Activated effector memory CD4-positive, alpha-beta T cell treated with anti-CD3 and anti-CD28 coated beads, Interleukin-2, amount 50 U/mL, for 16 hours (primary cell): Measurements from ENCODE around the gene GPC2.
"Not testable (repeated sequence)": the region's sequence is repeated elsewhere in the genome, so short reads cannot be mapped to it uniquely, and the experiment has no call there.

ENCODE experiments used
- DNase-seq: peaks from one replicate; pipeline ENCODE4 v3.0.0-alpha.2; 2020

The GPC2 gene

DNA sequence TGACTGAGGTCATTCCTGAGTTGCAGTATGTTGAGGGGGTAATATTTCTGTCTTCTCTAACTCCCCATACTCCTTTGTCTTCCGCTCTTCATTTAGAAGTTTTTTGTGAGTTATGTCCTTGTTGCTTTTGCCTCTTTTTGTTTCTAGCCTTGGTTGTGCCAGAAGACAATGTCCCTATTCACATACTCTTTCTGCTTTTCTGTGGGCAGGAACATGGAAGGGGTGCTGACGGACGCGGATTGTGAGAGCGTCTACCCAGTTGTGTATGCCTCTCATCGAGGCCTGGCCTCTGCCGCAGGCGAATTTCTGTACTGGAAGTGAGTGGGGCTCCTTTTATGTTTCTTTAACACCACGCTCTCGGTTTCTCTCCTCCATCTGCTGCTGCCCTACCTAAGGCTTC is 21.1 kb upstream of the GPC2 start:
- no peak for DNase-seq

- DNase-seq: not testable (repeated sequence)
Observed at GRCh38 chr7:100195901-100196322, 18.7 kb upstream of the GPC2 start.

DNA sequence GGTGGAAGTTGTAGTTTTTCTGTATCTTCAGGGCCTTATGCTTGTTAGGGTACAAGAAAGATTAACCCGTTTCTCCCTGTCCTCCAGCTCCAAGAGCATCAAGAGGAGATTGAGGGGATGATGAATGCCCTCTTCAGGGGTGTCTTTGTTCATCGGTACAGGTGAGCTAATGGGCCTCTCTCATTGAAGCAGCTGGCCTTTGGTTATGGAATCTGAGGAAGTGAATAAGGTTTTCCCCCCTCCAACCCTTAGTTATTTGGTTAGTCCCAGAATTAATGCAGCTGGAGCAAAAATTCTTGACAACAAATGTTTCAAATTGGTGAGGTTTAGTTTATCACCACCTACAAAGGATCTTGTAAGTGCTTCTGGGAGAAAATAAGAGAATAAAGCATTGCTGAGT is 18.0 kb upstream of the GPC2 start:
- DNase-seq: no peak

- DNase-seq: no peak
Observed at GRCh38 chr7:100192969-100193368, 15.8 kb upstream of the GPC2 start.

DNA sequence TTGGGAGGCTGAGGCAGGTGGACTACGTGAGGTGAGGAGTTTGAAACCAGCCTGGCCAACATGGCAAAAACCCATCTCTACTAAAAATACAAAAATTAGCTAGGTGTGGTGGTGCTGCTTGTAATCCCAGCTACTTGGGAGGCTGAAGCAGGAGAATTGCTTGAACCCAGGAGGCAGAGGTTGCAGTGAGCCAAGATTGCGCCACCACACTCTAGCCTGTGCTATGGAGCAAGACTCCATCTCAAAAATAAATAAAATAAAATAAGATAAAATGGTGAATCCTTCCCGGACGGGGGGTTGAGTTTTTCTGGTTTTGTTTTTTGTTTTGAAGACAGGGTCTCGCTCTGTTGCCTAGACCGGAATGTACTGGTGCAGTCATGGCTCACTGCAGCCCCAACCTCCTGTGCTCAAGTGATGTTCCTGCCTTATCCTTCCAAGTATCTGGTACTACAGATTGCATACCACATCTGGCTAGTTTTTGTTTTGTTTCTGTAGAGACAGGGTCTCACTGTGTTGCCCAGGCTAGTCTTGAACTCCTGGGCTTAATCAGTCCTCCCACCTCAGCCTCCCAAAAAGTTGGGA is 15.2 kb upstream of the GPC2 start:
- not testable (repeated sequence) for DNase-seq

DNA sequence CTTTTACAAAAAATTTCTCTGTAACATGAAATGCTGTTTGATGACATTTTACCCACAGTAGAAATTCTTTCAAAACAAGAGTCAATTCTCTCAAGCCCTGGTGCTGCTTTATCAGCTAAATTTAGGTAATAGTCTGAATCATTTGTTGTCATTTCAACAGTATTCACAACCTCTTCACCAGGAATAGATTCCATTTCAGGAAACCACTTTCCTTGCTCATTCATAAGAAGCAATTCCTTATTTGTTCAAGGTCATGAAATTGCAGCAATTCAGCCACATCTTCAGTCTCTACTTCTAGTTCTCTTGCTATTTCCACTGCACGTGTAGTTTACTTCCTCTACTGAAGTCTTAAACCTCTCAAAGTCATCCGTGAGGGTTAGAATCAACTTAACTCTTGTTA is 14.6 kb upstream of the GPC2 start:
- no peak for DNase-seq

DNA sequence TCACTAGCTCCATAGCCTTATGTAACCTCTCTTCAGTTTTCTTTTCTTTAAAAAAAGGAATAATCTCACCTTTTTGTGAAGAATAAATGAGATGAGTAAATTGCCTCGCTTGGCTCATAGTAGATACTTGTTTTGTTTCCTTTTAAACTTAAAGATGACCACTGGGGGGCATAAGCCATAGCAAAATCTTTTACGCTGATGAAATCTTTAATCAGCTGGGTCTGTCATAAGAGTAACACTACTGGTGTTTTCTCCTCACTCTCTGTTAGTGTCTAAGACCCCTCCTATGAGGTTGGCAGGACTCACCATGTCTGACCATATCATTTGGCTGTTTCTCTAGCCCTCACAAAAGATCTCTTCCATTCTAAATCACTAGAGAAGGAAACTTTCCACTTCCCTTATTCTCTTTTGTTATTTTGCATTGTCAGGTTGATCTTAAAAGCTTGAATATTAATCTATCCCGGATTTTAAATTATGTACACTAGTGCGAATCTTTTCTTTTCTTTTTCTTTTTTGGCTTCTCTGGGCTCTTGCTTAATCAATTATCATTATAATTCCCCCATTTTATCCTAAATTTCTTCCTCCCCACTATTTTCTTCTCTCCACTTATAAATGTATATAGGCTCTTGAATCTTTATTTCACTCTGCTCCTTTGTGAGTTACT is 13.0 kb upstream of the GPC2 start:
- no peak for DNase-seq

DNA sequence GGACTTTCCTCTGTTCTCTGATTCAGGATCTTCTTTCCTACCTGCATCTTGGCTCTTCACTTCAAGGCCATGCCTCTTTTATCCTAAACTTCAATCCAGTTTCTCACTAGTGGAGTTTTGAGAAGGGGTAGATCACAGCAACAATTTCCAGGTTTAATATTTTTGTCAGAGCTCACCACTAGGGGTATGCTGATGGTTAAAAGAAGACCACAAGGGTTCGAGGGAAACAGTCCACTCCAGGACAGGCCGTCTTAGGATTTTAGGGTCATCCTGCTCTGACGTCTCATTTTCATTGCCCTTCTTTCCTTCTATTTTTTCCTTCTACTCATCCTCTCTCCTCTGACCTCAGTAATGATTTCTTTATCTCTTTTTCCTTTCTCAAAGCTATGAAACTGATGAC is 11.9 kb upstream of the GPC2 start:
- DNase-seq: no peak

DNA sequence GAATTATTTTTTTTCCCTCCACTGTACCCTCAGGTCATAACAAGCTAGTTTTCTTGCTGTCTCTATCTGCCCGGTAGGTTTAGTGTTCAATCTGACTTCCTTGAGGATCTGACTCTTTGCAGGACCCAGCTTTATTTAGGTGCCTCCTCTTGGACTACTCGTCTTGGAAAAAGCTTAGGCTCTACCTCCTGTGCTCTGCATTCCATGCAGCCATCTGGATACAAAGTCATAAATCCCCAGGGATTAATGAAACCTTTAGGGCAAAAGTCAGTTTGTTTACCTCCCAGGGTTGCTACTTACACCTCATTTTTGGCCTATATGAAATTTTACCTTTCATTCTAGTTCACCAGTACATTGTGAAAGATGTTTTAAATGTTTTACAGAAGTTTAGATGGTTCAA is 8.5 kb upstream of the GPC2 start:
- DNase-seq: no peak

GRCh38 chr7:100183090-100183489 is 5.9 kb upstream of the GPC2 start:
- DNase-seq: not testable (repeated sequence)

DNA sequence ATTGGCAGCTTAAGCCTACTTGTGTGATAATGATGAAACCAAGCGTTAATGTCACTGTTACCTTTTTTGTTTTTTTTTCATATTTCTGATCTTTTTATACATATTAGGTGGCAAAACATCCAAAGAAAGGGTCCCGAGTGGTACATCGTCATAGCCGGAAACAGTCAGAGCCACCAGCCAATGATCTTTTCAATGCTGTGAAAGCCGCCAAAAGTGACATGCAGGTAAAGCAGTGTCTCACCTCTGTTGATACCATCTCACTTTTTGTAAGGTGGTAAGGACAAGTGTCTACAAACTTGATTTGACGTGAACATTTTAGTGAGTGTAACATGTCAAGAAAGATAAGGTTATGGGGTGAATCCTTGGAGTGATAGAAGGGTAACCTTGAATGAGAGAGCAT is 5.4 kb upstream of the GPC2 start:
- not testable (repeated sequence) for DNase-seq

GRCh38 chr7:100180084-100180483 is 2.9 kb upstream of the GPC2 start:
- DNase-seq: not testable (repeated sequence)

DNA sequence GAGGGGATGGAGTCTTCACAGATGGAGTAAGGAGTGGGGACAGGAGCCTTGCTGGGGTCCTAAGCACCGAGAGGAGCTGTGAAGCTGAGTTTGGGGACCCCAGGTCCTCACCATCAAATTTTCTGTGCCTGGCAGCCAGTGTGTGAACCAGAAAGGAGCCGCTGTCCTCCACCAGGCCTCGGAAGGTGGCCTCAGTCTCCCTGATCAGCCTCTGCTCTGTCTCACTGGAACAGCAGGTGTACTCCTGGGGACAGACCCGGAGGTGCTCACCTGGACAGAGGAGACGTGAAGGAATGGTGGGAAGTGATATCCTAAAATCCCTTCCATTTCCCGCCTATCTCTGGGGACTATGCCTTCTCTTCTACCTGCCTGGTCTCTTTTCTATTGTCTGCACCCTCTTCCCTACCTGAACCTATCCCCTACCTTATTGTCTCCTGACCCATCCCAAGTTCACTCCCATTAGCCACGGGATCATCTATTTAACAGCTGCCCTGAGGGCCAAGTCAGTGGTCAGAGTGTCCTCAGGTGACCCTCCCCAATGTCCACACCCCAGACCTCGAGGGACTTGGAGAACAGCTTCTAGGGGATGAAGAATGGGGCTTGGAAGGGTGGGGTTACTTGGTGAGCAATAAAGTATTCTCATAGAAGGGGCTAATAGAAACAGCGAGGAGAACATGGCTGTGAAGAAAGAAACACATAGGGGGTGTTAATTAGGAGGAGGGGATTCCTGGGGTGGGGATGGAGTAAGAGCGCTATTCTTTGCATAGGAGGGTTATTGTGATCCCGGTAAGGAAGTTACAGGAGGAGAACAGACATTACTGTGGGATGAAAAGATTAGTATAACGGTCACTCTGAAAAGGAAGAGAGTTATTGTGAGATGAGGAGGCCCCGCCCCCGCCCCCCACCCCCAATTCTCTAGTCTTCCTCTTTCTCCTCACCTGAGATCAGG is 811 bp downstream of the GPC2 start:
- no peak for DNase-seq

DNA sequence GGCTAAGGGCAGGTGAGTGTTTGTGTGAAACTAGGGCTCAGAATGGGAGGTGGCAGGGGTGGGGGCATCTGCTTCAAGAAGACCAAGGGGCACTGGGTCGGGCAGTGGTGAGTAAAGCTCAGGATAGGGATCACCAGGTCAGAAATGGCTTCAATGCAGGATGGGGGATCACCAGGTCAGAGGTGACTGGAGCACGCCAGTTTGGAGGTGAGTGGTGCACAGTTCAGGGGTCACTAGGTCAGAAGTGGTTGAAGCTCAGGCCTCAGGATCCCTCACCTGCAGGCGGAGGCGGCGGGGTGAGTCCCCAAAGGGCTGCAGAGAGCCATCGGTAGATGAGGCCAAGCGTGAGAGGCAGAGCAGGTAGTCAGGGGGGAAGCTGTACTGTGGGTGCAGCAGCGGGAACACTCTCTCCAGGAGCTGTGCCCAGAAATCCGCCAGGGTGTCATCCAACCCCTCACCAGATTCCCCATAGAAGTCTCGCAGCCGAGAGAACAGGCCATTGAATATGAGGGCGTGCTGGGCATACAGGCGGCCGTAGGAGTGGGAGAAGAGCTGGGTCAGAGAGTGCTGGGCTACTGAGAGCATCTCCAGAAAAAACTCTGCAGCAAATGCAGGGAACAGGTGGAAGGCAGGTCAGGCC is 1.8 kb downstream of the GPC2 start:
- DNase-seq: no peak

DNA sequence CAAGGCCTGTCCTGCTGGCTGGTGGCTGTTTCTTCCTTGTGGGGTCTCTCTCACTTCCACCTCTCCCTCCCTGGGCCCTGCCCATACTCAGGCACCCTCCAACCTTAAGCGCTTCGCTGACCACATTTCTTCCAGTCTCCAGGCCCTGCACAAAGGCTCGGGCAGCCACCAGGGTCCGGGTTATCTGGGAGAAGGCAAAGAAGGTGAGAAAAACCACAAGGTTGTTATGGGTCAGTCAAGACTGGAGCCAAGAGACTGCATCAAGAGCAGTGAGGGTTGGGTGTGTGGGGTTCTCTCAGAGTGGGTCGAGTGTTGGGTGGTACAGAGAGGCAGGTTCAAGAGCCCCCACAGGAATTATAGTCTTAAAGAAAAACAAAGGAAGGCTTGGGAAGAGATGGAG is 2.6 kb downstream of the GPC2 start:
- DNase-seq: no peak

- no peak for DNase-seq
Observed at GRCh38 chr7:100173806-100174495, 3.2 kb downstream of the GPC2 start.

DNA sequence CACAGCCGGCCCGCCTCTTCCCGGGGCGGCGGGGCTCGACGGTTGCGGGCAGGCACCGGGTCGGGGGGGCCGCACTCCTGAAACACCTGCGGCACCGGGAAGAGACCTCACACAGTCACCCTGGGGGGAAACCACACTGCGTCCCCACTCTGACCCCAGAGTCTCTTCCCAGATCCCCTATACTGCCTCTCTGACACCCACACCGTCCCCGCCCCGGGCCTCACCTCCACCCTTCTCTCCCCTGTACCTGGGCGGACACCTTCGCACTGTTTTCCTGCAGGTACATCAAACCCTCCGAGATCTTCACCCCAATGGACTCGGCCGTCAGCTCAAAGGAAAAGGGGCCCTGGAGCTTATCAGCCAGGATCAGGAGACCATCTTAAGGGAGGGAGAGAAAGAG is 5.3 kb downstream of the GPC2 start:
- DNase-seq: no peak

GRCh38 chr7:100171087-100171681 is 6.0 kb downstream of the GPC2 start:
- peak; percentile 78 for DNase-seq

GRCh38 chr7:100170101-100170897 is 6.9 kb downstream of the GPC2 start:
- DNase-seq: no peak

GRCh38 chr7:100169147-100169850 is 7.9 kb downstream of the GPC2 start:
- DNase-seq: no peak

- DNase-seq: no peak
Observed at GRCh38 chr7:100167912-100168323, 9.3 kb downstream of the GPC2 start.
